Eye (tissue), 1 donor: ENCODE data around the gene MED13L.
"Not testable (repeated sequence)": the region's sequence is repeated elsewhere in the genome, so short reads cannot be mapped to it uniquely, and the experiment has no call there.

ENCODE experiments used
- DNase-seq: peaks from one replicate; pipeline ENCODE4 v3.0.0-alpha.2; 2015

MED13L gene

DNA sequence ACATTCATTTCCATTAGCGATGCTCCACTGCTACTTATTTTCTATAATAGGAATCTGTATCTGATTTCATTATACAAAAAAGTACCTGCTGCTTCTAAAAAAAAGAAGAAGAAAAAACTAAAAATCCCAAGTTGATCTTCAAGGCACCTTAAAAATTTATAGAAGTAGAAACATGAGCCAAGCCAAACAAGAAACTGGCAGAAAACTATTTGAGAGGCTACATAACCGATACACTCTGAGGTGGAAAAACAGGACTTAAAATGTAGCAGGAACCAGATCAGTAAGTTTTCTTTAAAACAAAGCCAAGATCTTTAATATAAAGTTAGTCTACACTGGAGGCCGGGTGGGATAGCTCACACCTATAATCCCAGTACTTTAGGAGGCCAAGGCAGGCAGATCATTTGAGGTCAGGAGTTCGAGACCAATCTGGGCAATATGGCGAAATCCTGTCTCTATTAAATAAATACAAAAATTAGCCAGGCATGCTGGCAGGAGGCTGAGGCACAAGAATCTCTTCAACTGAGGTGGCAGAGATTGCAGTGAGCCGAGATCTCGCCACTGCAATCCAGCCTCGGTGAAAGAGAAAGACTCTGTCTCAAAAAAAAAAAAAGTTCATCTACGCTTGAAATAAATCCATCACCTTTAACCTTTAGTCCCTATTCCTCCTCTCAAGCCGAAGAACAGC, 278.6 kb downstream of the MED13L start:
- DNase-seq: peak; percentile 14

GRCh38 chr12:115998119-115998633, 279.3 kb downstream of the MED13L start:
- peak; percentile 73 for DNase-seq

DNA sequence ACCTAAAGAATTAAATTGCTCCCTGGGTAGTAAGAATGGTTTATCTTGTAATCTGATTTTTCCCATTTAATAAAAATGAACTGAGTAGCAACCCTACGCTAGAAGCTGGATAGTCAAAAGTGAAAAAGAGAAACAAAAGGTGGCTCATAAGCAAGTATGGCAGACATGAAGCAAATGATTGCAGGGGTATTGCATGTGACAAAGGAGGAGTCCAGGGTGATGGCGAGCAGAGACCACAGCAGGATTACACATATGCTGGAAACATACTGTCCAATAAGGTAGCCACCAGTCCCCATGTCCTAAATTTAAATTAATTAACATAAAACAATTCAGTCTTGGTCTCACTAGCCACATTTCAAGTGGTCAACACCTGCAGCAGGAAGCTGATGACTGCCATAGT, 283.8 kb downstream of the MED13L start:
- DNase-seq: no peak

DNA sequence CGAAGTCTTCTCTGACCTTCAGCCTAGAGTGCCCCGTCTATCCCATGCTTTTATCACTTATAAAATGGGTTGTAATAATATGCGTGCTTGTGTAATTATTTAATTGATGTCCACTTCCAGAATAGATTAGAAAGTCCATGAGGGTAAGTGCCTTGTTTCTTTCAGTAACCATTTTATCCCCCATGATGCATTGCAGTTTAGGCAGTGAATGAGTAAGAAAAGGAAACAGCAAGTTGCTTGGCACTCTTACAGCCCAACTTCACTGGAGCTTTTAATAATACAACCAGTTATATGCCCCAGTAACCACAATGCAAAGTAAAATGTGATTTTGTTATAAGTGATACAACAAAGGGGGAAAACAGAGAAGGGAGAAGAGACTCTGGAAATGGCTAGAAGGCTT, 287.3 kb downstream of the MED13L start:
- no peak for DNase-seq

DNA sequence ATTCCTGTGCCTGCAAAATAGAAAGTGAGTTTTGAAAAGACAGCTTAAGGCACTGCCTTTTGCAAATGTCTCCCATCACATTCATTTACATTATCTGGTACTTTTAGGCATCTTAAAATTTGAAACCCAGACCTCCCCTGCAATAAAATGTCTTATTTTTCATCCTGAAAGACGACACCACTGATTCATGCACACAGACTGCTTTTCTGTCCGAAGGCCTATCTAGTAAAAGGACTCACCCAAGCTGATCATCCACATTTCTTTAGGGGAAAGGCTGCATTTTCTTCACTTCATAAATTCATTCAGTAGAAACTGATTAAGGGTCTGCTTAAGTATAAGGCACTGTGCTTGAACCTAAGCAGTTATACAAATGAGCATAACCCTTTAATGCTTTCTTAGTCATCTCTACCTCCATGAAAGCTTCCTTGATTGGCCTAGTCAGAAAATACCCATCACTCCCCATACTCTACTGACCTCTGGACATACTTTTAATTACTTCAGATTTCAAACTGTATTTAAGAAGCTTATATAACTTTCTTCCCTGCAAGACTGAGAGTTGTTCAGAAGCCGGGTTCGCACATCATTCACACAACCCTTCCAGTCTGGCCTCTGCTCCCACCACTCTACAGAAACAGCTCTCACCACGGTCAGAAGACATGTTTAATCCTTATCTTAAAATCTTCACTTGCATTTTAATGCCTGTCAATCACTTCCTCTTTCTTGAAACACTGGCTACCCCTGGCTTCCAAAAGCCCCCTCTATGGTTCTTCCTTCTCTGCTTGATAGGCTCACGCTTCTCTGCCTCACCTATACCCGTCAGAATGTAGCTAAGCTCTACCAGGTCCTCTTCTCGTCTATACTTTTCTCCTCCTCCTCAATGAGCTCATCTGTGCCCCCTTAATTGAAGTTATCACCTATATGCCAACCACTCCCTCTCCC, 288.6 kb downstream of the MED13L start:
- DNase-seq: no peak

GRCh38 chr12:115988212-115988611, 289.3 kb downstream of the MED13L start:
- DNase-seq: no peak

GRCh38 chr12:115984616-115985015, 292.9 kb downstream of the MED13L start:
- peak; percentile 15 for DNase-seq

- no peak for DNase-seq
These were observed 294.2 kb downstream of the MED13L start for GRCh38 chr12:115983226-115983798.

GRCh38 chr12:115980339-115980738, 297.2 kb downstream of the MED13L start:
- DNase-seq: no peak

- no peak for DNase-seq
These were observed 297.6 kb downstream of the MED13L start for GRCh38 chr12:115979851-115980250.

DNA sequence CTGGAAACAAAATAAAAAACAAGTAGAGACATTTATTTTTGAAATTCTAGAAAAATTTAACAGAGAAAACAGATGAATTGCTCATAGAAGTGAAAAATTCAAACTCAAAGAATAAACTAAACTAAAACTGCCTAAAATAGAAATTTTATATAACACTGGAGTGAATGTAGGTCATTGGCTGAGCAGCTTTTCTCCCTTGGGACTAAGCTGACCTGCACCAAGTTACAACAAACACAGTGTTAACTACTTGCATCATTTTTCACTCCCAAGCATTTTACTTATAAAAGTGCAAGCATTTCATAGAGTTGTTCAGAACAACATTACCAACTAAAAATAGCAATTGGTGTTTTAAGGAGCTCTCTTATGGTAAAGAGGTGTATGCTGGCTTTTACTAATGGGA, 298.1 kb downstream of the MED13L start:
- DNase-seq: no peak

GRCh38 chr12:115976829-115977228, 300.7 kb downstream of the MED13L start:
- DNase-seq: not testable (repeated sequence)

DNA sequence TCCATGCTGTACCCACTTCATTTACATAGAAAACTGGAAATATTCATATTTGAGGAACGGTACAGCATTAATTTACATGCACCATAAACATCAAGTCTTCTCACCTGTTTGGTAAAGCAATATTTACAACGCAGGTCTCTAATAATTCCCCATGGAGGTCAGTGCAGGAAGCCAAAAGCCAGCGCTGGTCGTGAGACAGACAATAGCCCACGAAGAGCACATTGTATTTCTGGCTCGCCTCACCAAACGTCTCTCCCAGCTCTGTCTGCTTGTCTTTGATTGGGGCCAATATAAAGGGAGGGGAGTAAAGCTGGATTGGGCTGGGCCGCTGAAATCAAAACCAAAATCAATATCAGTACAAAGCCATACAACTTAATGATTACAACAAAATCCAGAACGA, 302.1 kb downstream of the MED13L start:
- no peak for DNase-seq

- no peak for DNase-seq
These were observed 303.3 kb downstream of the MED13L start for GRCh38 chr12:115973968-115974724.

DNA sequence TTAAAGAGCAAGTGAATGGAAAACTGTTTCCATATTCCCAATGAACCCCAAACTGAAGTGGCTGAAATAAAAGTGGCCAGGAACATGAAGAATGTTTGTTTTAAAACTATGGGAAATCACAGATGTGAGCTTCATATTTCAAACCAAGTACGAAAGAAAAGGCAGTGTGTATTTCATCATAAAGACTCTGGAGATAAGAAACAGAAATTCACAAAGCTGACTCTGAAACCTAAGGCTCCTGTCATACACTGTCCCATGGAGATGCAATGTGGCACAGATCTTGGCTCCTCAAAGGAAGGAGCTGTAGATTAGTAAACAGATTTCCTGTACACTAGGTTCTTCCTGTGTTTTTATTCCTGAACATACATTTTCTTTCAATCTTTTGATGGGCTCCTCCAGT, 304.4 kb downstream of the MED13L start:
- no peak for DNase-seq

DNA sequence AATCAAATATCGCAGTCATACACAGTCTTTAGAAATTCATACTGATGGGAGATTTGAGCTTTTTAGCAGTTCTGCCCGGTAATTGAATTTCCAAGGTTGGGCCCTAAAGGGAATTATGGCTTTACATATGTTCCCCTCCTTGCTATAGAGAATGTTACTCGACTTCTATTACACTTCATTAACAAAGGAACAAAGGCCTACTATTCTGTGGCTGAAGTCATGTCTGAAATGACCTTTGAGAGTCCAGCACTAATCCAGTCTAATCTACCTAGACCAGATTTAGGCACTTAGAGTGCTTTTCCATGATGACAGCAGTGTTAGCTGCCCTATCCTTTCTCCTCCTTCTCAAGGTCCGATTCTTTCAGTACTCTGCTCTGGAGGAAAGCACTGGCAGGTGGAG, 305.3 kb downstream of the MED13L start:
- DNase-seq: no peak

DNA sequence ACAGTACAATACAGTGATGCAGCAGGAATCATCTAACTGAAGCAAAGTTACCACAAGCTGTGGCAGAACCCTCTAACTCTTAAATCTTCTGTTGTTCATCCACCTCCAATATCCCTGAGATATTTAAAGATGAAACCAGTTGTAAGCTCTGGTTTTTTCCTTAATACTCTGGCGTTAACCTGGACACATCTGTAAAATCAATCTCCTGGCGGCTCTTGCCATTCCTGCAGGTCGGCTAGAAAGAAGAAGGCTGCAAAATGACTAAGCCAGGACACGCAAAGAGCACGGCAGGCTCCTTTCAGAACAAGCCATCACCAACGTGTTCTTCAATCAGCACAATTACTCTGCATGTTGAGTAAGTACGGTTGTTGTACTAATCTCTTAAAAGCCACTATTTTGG, 309.3 kb downstream of the MED13L start:
- DNase-seq: no peak

- no peak for DNase-seq
These were observed 311.1 kb downstream of the MED13L start for GRCh38 chr12:115966376-115966775.

- no peak for DNase-seq
These were observed 312.9 kb downstream of the MED13L start for GRCh38 chr12:115964626-115965025.

GRCh38 chr12:115964214-115964613, 313.3 kb downstream of the MED13L start:
- no peak for DNase-seq

GRCh38 chr12:115962216-115962615, 315.3 kb downstream of the MED13L start:
- DNase-seq: no peak

- no peak for DNase-seq
These were observed 316.4 kb downstream of the MED13L start for GRCh38 chr12:115960868-115961802.
